Measurements from ENCODE around the gene RBMS3. TPM values are rescaled to one million over a fixed set of nuclear protein-coding genes. Genes with fewer than 3 reads are reported as not detected.

Gene RBMS3
- total and polyA plus RNA-seq, 2 experiments from 2014 or later: 34.9 to 37.1 TPM

DNA sequence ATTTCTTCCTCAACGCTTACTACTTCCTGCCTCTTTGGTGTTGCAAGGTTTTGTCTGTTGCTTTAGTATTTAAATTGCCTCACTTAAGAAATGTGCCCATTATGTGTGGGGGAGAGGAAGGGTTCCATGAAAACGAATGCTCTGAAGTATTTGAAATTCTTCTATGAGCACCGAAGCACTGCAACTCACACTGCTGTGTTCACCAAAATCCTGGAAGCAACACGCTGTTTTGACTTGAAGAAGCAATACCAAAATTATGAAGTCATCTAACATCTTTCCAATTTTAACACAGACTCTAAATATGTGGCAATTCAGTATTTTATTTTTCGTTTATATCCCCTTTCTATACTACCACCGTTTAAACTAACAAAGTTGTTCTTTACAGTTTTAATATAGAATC lies 101.5 kb downstream of the RBMS3 start:
- H4K20me1 ChIP-seq (ENCODE audit: insufficient read depth, poor library complexity, severe bottlenecking): no peaks in the 10 kb centered on the region
- H3K4me3 ChIP-seq: no peak overlapping the region
- H3K79me2 ChIP-seq: peaks cover 17% of the 10 kb centered on the region
- no peaks in the 10 kb centered on the region for H3K9me3 ChIP-seq (ENCODE audit: low read depth)
- H3K36me3 ChIP-seq (replicated peaks; ENCODE audit: insufficient read depth, low read depth): no peaks in the 10 kb centered on the region
- no peak for DNase-seq (ENCODE audit: low spot score)
- H3K9me2 ChIP-seq (replicated peaks; ENCODE audit: insufficient read depth): no peaks in the 10 kb centered on the region
- H2AFZ ChIP-seq: no peak overlapping the region
- H3K27me3 ChIP-seq: no peaks in the 10 kb centered on the region
- 90% methylated on average over 6 of the region's 6 CpGs for WGBS (ENCODE audit: low lambda C conversion rate, missing lambda C conversion rate)
- peak overlapping the region; percentile 26 for H3K27ac ChIP-seq
- TF ChIP-seq, protein P1, sequence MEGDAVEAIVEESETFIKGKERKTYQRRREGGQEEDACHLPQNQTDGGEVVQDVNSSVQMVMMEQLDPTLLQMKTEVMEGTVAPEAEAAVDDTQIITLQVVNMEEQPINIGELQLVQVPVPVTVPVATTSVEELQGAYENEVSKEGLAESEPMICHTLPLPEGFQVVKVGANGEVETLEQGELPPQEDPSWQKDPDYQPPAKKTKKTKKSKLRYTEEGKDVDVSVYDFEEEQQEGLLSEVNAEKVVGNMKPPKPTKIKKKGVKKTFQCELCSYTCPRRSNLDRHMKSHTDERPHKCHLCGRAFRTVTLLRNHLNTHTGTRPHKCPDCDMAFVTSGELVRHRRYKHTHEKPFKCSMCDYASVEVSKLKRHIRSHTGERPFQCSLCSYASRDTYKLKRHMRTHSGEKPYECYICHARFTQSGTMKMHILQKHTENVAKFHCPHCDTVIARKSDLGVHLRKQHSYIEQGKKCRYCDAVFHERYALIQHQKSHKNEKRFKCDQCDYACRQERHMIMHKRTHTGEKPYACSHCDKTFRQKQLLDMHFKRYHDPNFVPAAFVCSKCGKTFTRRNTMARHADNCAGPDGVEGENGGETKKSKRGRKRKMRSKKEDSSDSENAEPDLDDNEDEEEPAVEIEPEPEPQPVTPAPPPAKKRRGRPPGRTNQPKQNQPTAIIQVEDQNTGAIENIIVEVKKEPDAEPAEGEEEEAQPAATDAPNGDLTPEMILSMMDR (IDR thresholded peaks at IDR 0.05; ENCODE audit: poor library complexity): no peak
- TF ChIP-seq EZH2 (IDR thresholded peaks at IDR 0.05; ENCODE audit: borderline replicate concordance) (no peak), EZH2phosphoT487 (IDR thresholded peaks at IDR 0.05; ENCODE audit: low read depth, severe bottlenecking, unreplicated experiment) (no peak)
- peaks cover 9% of the 10 kb centered on the region for H3K4me1 ChIP-seq (ENCODE audit: insufficient read depth)
- no peak overlapping the region for H3K4me2 ChIP-seq

GRCh38 chr3:29382845-29383244 lies 102.0 kb downstream of the RBMS3 start:
- DNase-seq (ENCODE audit: low spot score): no peak
- peaks cover 12% of the 10 kb centered on the region for H3K79me2 ChIP-seq
- 94% methylated on average over 1 of the region's 1 CpG for WGBS (ENCODE audit: low lambda C conversion rate, missing lambda C conversion rate)
- no peaks in the 10 kb centered on the region for H3K9me2 ChIP-seq (replicated peaks; ENCODE audit: insufficient read depth)
- H4K20me1 ChIP-seq (ENCODE audit: insufficient read depth, poor library complexity, severe bottlenecking): no peaks in the 10 kb centered on the region
- no peaks in the 10 kb centered on the region for H3K27me3 ChIP-seq
- H3K4me3 ChIP-seq: no peak overlapping the region
- TF ChIP-seq EZH2phosphoT487 (IDR thresholded peaks at IDR 0.05; ENCODE audit: low read depth, severe bottlenecking, unreplicated experiment): no peak
- no peak for TF ChIP-seq EZH2 (IDR thresholded peaks at IDR 0.05; ENCODE audit: borderline replicate concordance)
- TF ChIP-seq, protein P1 (IDR thresholded peaks at IDR 0.05; ENCODE audit: poor library complexity): no peak
- no peak overlapping the region for H2AFZ ChIP-seq
- H3K36me3 ChIP-seq (replicated peaks; ENCODE audit: insufficient read depth, low read depth): no peaks in the 10 kb centered on the region
- H3K27ac ChIP-seq: no peak overlapping the region
- H3K4me2 ChIP-seq: no peak overlapping the region
- H3K9me3 ChIP-seq (ENCODE audit: low read depth): no peaks in the 10 kb centered on the region
- peaks cover 9% of the 10 kb centered on the region for H3K4me1 ChIP-seq (ENCODE audit: insufficient read depth)

- no peaks in the 10 kb centered on the region for H3K9me3 ChIP-seq (ENCODE audit: low read depth)
- TF ChIP-seq, protein P1 (IDR thresholded peaks at IDR 0.05; ENCODE audit: poor library complexity): no peak
- TF ChIP-seq EZH2phosphoT487 (IDR thresholded peaks at IDR 0.05; ENCODE audit: low read depth, severe bottlenecking, unreplicated experiment) (no peak), EZH2 (IDR thresholded peaks at IDR 0.05; ENCODE audit: borderline replicate concordance) (no peak)
- DNase-seq (ENCODE audit: low spot score): peak; percentile 34
- H3K9me2 ChIP-seq (replicated peaks; ENCODE audit: insufficient read depth): no peaks in the 10 kb centered on the region
- H3K4me2 ChIP-seq: no peak overlapping the region
- no peak overlapping the region for H3K4me3 ChIP-seq
- no peaks in the 10 kb centered on the region for H3K27me3 ChIP-seq
- H3K79me2 ChIP-seq: peaks cover 10% of the 10 kb centered on the region
- H3K27ac ChIP-seq: peak overlapping the region; percentile 71
- 52% methylated on average over 6 of the region's 6 CpGs for WGBS (ENCODE audit: low lambda C conversion rate, missing lambda C conversion rate)
- no peaks in the 10 kb centered on the region for H4K20me1 ChIP-seq (ENCODE audit: insufficient read depth, poor library complexity, severe bottlenecking)
- no peaks in the 10 kb centered on the region for H3K36me3 ChIP-seq (replicated peaks; ENCODE audit: insufficient read depth, low read depth)
- peaks cover 9% of the 10 kb centered on the region for H3K4me1 ChIP-seq (ENCODE audit: insufficient read depth)
- H2AFZ ChIP-seq: no peak overlapping the region
Observed at GRCh38 chr3:29384640-29385039, 103.8 kb downstream of the RBMS3 start.

All from hepatocyte (in vitro differentiated cells).